GM21723 (cell line): ENCODE data around the gene SSH2.

Experiments used
- ATAC-seq: cut with Tn5 transposase; IDR thresholded peaks from one replicate; pipeline ENCODE4 v1.9.1; 2021; ENCODE audit warnings: mild to moderate bottlenecking, moderate library complexity; ENCODE audit not compliant: unreplicated experiment

SSH2 gene

GRCh38 chr17:29594519-29595090 is 335.4 kb downstream of the SSH2 start:
- ATAC-seq = no peak

GRCh38 chr17:29593591-29594518 is 336.2 kb downstream of the SSH2 start:
- ATAC-seq = no peak

- ATAC-seq = no peak
Observed at GRCh38 chr17:29592850-29593551, 337.0 kb downstream of the SSH2 start, which contains the start of gene ANKRD13B. ANKRD13B (plus strand) TSS chr17:29593132; CDS start chr17:29593622, 490 bp downstream.

- ATAC-seq = no peak
Observed at GRCh38 chr17:29591737-29592608, 338.1 kb downstream of the SSH2 start.

GRCh38 chr17:29591146-29591736 is 338.8 kb downstream of the SSH2 start:
- ATAC-seq = no peak

- no peak for ATAC-seq
Observed at GRCh38 chr17:29590411-29591145, 339.4 kb downstream of the SSH2 start.

GRCh38 chr17:29589524-29590410 is 340.3 kb downstream of the SSH2 start, which contains the start of gene GIT1:
GIT1 (minus strand) TSS chr17:29589648; CDS start chr17:29589378, 270 bp downstream.
- ATAC-seq = peak; percentile 43

GRCh38 chr17:29588562-29589411 is 341.2 kb downstream of the SSH2 start:
- ATAC-seq = peak; percentile 21

- ATAC-seq = no peak
Observed at GRCh38 chr17:29588017-29588561, 341.9 kb downstream of the SSH2 start.

GRCh38 chr17:29587591-29587990 is 342.4 kb downstream of the SSH2 start:
- no peak for ATAC-seq

- ATAC-seq = no peak
Observed at GRCh38 chr17:29586676-29587469, 343.2 kb downstream of the SSH2 start.

- ATAC-seq = no peak
Observed at GRCh38 chr17:29585080-29585751, 344.8 kb downstream of the SSH2 start.

- no peak for ATAC-seq
Observed at GRCh38 chr17:29584452-29585079, 345.5 kb downstream of the SSH2 start.

GRCh38 chr17:29583324-29584248 is 346.4 kb downstream of the SSH2 start:
- no peak for ATAC-seq
